HG03521 (cell line): ENCODE data around the gene AOPEP.
"Not testable (repeated sequence)": the region's sequence is repeated elsewhere in the genome, so short reads cannot be mapped to it uniquely, and the experiment has no call there.

Experiments
- ATAC-seq: cut with Tn5 transposase; IDR thresholded peaks from one replicate; pipeline ENCODE4 v1.9.1; 2021; ENCODE audit warnings: mild to moderate bottlenecking, moderate library complexity; ENCODE audit not compliant: unreplicated experiment

The AOPEP gene

DNA sequence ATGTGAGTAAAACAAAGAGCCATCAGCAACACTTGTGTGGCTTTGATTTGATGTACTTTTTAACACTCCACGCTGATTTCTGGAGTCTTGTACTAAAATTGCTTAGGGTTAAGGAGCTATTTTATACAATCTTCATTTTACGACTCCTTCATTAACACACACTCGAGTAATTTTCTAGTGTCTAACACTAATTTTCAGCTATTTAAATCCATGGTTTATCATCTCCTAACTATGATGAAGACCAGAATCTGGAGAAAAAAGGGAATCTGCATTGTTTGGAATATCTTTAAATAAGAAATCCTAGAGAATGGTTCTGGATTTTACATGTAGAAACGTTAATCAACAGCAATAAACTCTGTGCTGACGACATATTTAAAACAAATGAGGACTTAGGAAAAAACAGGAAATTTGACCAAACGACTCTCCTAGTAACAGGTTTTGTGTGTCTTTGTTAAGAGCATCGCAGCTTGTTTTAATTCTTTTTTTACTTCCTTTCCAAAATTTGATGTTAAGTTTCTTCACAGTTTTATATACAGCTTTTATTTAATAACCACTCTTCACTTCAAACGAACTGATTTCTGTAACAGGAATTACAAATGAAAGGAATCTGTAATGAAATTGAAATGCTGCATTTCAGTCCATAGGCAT is 138.5 kb downstream of the AOPEP start:
- no peak for ATAC-seq

DNA sequence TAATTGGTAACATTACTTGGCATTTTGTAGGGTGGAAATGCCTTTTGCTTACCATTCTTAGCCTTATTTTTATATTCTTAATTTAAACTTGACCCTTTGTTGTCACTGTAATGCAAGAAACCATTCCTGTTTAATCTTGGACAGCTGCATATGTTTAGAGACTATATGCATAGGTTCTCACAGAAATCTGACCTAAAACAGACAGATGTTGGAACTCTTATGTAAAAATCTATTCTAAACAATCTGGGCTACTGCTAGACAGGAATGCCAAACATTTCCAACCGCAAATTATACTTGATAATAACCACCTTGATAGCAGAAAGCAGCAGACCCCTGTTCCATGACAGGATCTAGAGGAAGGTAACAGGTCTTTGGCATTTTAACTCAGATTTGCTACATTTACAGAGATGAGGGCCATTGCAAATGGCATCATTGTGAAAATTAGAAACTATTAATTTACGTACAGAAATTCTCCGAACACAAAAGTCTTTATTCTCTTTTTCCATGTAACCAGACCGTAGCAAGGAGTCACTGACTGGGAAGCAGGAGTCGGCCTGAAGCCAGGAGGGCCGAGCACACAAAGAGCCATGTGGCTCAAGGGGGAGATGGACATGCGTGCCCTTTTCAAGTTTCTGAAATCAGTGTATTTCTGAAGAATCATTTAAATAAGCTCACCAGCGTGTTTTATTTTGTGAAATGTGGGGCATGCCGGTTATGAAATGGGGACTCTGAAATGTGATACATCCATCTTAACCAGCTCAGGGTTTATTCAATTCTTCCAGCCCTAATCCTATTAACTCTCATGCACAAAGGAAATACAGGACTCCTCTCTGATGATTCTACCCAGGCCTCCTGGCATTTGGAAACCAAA is 139.3 kb downstream of the AOPEP start:
- ATAC-seq: no peak

DNA sequence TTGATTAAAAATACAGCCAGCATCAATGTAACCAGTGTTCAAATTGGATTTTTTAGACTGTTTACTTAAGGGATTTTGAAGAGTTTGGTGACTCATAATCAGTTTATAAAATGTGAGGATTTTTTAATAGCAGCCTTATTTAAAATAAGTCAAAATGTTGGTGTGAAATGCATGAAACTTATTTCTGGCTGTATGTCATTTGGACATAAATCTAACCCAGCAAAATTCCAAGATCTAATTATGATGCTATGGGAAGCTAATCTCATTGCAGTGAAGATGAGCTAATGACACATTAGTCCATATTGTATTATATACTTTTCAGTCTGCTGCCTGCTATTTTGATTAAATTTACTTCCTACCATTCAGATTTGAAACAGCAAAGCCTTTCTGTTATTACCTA is 140.3 kb downstream of the AOPEP start:
- ATAC-seq: no peak

DNA sequence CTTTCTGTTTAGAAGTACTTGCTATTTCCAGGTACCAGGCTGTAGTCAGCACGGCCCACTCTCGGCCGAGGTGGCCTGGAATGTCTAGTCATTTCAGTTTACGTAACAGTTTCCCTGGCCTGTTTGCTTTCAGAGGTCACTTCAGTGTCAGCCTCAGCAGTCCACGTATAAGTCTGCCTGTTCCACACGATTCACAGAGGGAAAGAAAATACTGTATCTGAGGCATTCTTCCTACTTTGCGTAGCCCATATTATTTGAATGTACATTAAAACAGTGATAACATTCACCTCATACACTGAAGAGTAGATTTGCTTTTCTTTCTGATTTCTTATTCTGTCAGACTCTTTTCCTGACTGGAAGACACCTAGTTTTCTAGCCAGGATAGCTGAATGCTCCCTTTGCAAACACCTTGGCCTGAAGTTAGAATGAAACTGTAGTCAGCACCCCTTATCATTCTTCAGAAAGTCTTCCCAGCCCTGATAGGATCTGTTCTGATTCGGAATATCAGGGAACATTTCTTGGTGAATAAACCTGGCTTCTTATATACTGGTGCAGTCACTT is 140.9 kb downstream of the AOPEP start:
- ATAC-seq: no peak

DNA sequence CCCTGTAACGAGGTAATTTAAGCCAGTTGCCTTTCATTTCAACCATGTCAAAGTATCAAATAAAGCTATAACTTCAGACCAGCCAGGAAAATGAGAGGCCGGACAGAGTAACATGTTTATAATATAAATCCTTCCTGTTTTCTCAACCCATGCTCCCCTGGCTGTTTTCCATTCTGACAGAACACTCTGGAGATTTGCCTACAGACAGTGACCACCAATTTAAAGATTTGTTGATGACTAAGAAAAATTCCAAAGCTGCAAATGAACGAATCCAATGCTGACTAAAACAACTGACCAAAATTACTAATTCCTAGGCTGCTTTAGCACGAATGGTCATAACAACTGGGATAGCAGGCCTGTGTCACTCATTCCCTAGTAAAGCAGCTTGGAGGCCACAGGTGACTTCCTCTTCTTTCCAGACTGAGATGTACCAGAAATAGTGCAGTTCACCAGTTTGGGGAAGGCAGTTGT is 141.4 kb downstream of the AOPEP start:
- no peak for ATAC-seq

DNA sequence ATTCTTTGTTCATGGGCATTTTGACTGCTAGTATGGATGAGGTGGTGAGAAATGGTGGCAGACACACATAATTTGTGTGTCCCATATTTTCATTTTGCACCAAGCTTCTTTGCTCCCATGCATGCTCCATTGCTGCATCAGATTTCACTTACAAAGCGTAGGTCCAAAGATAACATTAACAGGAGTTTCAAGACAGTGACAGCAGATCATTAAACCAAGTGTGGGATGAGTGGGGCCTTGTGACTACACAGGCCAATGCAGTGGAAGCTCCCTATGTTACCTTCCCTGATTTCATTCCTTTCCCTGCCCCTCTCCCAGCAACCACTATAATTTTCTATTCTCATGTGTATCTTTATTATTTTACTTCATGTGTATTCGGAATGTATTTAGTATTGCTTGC is 142.0 kb downstream of the AOPEP start:
- no peak for ATAC-seq

DNA sequence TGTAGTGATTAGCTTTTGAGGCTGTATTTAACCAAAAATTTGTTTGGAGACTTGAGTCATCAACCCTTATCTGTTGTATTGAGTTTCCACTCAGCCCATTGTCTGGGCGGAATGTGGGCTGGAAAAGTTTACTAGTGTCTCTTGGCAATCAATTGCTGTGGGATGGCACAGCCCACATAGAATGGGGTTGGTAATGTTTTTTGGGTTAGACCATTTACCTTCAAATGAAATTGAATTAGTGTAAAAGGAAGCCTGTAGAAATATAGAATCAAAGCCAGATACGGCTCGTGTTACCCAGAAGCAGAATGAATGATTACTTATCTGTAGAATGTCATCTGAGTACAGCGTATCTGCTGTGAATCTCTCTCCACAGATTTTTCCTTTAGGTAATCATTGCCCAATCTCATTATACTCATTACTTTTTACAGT is 142.9 kb downstream of the AOPEP start:
- no peak for ATAC-seq

DNA sequence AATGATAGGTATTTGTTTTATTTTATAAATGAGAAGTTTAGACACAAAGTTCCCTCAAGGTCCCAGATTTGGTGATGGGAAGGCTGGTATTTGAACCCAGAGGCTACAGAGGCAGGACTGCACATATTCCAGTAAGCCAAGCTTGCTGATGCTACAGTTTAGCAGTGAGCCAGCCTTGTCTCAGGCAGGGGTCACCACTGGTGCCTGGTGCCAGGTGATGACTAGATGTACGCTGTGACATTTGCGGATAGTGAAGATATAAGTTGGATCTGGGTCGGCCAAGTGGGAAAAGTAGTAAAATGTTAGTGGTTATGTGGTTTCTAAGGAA is 143.9 kb downstream of the AOPEP start:
- no peak for ATAC-seq

DNA sequence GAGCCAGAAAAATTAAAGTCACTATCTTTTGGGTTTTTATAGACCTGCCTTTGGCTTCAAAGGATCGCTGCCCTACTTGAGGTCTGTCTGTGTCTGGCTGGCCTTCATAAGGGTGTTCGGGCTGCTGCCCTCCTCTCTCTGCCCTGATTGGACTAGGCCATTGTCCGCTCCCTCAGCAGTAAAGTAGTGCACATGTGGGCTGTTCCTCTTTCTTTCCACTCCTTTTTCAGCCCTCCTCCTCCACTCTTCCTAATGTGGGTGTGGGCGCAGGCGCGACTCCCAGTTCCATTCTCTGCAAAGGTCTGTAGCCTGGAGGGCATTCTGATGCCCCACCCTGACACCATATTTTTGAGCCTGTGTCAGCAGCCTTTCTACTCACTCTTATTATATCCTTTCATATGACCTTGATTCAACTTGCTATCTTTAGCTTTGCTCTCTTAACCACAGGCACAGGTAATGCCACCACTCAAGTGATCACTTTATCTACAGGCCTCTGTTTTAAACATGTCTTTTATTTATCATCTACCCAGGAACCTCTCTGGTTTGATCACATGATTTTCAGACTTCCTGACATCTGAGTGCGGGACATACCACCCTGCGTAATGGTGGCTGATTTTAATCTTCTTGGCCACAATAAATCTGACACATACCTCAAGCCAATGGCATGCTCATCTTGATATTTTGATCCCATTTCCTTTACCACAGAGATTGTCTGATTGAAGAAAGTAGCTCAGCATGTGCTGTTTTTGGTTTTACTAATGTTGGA is 144.5 kb downstream of the AOPEP start:
- ATAC-seq: no peak

DNA sequence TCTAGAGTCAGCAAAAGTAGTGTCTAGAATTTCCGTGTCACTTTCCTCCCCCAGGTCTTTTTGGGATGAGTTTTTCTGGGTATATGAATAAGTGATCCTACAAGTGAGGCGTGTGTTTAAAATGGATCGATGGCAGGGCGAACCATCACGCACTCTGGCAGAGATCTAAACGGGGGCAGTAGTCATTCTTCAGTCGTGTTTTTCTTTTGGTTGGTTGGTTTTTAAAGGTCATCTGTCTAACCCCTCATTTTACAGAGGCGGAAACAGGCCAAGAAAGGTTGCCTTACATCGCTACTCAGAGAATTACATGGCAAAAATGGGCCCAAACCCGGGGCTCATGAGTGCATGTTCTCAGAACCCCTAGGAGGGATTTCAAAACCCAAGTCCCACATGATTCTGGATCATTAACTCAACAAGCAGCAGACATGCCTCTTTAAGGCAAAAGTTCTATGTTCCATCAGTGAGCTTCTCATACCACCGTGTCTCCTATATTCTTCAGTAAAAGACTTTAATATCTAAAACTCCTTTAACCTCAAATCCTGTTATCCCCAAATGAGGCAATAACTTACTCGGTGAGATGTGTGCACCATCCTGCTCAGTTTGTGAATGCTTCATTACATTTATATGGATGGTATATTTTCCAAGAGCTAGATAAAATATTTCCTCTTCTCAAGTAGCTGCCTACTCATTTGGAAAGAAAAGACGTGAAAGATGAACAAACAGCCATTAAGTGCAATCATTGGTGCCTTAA is 145.8 kb downstream of the AOPEP start:
- ATAC-seq: no peak

DNA sequence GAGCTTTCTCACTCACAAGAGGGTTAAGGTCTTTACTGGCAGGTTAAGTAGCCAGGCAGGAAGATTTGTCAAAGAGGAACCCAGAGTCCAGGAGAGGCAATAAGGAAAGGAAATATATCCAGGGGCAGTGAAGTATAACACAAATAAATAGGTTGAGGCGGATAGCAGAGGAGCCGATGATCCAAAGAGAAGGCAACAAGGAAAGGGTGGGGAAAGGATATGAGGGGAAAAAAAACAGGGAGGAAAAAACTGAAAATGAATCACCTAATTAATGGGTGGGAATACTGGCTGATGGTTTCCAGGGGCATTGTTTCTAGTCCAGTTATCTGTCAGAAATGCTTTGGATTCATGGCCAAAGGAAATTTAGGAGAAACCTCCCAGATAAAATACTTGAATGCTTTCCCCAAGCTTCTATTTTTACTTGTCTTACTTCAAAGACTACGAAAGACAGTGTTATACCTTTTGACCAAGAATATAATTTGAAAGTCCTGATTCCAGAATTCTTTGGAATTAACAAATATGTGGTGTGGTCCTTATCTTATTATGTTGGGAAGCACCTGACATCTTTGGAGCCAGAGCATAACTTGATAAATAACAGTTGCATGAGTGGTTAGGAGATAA is 146.5 kb downstream of the AOPEP start:
- no peak for ATAC-seq

DNA sequence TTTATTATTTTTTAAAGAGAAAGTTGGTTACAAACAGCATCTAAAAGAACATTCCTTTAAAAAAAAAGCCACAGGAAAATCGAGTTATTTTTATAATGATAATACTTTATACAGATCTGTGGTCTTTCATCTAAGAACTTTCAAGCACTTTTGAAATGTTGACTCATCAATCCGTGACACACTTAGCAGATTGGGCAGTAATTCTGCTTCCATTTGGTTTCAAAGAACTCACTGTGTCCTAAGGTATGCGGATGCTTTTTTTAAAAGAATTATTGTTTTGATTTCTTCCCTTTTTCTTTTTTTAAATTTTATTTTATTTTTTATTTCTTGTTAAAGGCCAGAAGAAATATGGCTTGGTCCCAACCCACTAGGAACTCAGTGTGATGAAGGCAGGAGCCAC is 147.8 kb downstream of the AOPEP start:
- no peak for ATAC-seq

DNA sequence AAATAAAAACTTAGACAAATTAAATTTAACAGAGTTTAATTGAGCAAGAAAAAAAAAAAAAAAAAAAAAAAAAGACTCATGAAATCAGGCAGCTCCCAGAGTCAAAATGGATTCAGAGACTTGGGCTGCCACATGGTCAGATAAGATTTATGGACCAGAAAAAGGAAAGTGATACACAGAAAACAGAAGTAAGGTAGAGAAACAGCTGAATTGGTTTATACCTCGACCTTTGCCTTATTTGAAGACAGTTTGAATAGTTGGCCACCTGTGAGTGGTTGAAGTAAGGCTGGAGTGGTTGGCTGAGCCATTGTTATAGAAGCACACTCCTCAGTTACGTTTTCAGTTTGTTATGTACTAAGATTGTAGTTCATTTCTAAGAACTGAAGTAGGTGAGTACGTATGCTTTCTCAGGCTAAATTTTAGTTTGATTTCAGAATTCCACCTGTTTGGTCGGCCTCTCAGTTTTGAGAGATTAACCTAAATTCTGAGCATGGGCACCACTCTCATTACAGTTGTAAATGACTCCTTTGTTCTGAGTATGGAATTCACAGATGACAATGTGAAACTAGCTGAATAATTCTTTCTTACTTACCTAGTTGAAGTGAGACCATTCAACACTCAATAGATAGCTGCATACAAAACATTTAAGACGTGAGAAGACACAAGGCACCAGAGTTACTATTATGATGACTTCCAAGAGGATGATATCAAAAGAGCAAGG is 149.0 kb downstream of the AOPEP start:
- no peak for ATAC-seq

DNA sequence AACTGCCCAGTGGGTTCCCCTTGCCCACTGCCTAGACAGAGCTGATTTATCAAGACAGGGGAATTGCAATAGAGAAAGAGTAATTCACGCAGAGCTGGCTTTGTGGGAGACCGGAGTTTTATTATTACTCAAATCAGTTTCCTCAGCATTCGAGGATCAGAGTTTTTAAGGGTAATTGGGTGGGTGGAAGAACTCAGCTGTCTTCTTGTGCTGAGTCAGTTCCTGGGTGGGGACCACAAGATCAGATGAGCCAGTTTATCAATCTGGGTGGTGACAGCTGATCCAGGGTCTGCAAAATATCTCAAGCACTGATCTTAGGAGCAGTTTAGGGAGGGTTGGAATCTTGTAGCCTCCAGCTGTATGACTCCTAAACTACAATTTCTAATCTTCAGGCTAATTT is 152.3 kb downstream of the AOPEP start:
- not testable (repeated sequence) for ATAC-seq

DNA sequence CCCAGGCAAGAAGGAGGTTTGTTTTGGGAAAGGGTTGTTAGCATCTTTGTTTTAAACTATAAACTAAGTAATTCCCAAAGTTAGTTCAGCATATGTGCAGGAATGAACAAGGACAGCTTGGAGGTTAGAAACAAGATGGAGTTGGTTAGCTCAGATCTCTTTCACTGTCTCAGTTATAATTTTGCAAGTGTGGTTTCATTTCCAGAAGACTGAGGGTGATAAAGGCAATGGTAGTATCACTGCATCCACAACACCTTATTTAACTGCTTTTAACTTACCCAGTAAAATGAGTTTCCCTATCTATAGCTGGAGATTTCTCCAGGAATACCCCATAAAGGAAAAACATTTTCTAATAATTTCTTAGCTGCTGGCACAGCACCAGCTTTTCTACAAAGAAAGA is 152.7 kb downstream of the AOPEP start:
- ATAC-seq: no peak

DNA sequence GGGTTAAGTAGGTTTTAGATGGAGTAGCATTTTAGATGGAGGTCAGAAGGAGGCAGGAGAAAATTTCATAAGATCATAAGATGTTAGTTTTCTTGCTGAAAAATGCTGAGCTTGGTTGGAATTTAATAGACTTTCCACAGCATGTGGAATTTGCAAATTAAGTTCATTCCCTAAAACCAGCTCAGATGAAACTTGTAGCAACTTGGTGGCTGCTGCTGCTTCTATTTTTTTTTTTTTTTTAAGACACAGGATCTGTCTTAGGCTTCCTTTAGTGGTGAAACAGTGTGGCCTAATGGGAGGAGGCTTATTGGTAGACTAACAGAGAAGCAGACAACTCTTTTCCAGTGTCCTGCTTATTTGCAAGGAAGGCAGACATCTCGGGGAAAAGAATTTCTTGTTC is 154.5 kb downstream of the AOPEP start:
- no peak for ATAC-seq

DNA sequence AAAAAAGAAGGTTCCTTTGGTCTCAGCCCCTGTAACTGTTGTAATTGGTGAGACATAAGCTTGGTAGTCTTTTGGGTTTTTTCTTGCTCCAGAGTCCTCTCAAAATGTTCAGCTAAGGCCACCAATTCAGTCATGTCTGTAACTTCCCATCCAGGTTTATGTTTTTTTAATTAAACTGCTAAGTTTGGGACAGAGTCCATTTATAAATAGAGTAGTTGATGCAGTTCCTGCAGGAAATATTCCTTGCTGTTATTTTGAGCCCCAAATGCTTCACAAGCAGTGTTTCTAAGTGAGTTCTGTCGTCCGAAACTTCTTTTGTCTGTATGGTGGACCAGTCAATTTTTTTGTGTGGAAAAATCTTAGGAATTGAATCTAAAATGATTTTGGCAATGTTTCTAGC is 155.0 kb downstream of the AOPEP start:
- no peak for ATAC-seq

DNA sequence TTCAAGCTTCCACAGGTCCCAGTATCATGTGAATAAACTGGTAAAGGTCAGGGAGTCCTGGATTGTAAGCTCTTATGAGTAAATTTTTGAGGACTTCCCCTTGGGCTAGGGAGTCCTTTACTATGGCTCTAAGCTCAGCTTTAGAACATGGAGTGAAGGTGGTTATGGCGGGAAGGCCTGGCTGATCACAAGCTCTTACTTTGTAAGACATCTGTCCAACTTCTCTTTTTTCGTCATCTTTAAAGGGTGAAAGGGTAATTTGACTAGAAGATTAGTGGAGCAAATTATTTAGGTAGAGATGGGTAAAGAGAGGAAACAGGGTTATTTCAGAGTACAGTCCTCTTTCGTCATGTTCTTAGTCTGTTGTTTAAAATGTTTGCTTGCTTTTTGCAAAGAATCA is 155.4 kb downstream of the AOPEP start:
- ATAC-seq: no peak

DNA sequence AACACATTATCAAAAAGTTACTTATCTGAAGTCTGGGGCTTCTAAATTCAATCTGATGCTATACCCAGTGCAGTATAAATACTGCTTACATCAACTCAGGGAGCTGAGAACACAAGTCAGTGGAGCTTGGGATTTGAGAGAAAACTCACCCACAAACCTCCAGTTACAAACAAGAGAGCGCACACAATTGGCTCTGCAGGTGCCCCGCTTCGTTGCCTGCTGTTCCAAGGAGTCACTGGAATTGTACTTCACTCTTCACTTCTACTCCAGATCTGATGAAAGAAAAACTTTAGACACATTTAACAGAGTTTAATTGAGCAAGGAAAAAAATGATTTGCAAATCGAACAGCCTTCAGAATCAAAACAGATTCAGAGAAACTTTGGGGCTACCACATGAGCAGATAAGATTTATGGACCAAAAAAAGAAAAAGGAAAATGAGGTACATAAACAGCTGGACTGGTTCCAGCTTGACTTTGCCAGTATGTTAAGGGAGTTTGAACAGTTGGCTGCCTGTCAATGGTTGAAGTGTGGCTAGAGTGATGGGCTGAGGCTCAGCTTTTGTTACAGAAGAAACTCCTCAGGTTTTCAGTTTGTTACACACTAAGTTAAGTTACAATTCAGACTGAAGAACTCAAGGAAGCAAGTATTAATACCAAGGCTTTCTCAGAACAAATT is 156.6 kb downstream of the AOPEP start:
- ATAC-seq: no peak
